GM10847 (cell line): ENCODE measurements around the gene RELB.

ENCODE experiments used
- POLR2A ChIP-seq: IDR thresholded peaks from 2 replicates; pipeline ENCODE4 v1.6.1; 2011; ENCODE audit not compliant: insufficient read length; ENCODE audit errors: extremely low read depth

RELB gene

GRCh38 chr19:45076851-45077730 is 75.8 kb downstream of the RELB start:
- TF ChIP-seq POLR2A: no peak

GRCh38 chr19:45078390-45079062 is 77.3 kb downstream of the RELB start:
- TF ChIP-seq POLR2A: no peak

GRCh38 chr19:45079063-45079910 is 78.0 kb downstream of the RELB start, which contains the start of gene GEMIN7:
Gene GEMIN7 (plus strand): TSS chr19:45079260. CDS start chr19:45090115, 10,855 bp downstream.
- peak; percentile 67 for TF ChIP-seq POLR2A

DNA sequence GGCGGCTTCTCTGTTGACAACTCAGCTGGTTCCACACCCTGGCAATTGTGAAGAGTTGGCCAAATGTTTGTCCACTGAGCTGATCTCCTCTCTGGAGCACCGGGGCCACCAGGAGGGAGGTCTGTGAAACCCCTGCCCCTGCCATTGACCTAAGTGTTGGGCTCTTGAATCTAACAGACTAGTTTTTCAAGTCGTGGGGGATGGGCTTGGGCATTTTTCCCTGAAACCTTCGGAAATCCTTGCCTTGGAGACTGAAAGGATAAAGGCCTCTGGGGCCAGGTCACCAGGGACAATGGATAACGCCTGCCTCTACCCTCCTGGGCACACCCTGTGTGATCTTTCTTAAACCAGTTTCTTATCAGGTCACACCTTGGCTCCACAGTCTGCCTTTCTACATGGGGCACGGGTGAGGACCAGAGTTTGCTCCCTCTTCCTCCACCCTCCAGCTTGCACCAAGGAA is 78.7 kb downstream of the RELB start:
- no peak for TF ChIP-seq POLR2A

GRCh38 chr19:45082170-45082569 is 80.9 kb downstream of the RELB start:
- TF ChIP-seq POLR2A: no peak

DNA sequence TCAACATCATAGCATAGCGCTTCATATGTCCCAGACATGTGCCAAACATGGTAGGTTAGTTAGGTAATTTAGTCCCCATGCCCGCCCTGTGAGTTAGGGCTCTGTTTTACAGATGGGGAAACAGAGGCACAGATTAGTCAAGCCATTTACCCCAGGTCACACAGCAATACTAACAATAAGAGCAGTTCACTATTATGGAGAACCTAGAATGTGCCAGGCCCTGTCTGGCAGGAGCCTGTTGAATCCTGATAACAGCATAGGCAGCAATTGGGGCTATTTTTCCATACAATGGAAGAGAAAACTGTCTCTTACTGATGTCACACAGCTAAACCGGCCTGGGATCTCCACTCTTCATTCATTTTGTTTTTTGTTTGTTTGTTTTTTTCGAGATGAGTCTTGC is 85.2 kb downstream of the RELB start:
- TF ChIP-seq POLR2A: no peak

- TF ChIP-seq POLR2A: no peak
Measured at GRCh38 chr19:45087531-45087930, 86.3 kb downstream of the RELB start.
